Stimulated activated CD4-positive, alpha-beta T cell treated with anti-CD3 and anti-CD28 coated beads, Interleukin-2, amount 100 ng/mL, for 48 hours (primary cell): Measurements from ENCODE around the gene C1QC.

Experiments used
- DNase-seq, 2 donors: peaks; one replicate each; pipeline ENCODE4 v3.0.0-alpha.2; 2020

Gene C1QC

DNA sequence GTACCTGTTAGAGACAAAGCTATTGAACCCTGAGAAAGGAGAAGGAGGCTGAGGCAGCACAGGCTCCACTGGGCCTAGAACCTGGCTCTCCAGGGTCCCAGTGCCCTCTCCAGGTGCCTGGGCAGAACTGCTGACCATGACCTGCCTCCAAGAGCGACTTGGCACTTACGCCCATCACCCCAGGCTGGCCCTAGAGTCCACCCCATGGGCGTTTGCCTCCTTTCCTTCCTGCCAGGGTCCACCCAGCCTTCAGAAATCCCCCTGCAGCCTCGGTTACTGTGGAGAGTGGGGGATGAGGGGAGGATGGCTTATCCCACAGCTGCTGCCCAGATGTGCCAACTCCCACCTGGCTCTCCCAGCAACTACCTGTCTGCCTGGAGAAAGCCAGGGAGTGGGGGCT lies 21.7 kb upstream of the C1QC start:
- DNase-seq: no peak

DNA sequence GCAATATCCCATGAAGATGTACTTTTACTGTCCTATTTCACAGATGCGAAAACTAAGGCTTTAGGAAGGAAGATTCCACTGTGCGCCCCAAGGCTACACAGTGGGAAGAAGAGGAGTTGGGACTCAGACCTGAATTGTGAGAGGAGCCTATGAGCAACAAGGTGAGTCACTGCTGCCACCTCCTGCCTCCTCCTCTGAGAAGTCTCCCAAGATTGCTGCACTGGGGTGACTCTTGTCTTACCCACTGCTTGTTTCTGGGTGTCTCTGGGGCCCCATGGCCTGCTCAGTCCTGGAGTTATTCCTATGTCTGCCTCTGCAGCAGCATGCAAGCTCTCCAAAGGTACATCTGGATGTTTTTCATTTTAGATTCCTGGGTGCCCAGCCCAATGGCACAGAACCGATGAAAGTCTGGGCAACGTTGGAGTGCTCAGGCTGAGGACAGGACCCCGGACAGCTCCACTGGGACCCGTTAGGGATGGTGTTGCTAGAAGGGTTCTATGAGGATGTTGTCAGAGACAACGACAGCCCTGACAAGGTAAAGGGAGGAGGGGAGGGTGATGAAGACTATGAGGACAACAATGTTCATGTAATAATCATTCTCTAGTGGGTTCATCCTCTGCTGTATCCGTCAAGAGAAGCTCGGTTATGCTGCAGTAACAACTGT lies 18.0 kb upstream of the C1QC start:
- DNase-seq: no peak

GRCh38 chr1:22626237-22627157 lies 16.9 kb upstream of the C1QC start:
- DNase-seq: no peak

DNA sequence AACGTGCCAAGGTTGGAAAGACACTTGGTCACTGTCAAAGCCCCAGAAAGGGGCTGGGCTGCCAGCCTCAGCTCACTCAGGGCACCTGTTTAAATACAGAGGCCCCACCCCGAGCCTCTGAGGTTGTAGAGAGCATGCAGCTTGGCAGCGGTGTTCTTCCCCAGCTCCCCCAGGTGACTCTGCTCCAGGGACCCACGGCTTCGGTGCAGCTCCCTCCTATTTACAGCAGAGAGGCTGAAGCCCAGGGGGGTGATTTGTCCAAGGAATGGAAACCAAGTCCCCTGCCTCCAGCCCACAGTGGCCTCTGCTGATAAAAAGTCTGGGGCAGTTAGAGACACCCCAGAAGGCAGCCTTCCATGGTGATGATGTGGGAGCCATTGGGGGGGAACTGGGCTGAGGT lies 16.1 kb upstream of the C1QC start:
- no peak for DNase-seq

DNA sequence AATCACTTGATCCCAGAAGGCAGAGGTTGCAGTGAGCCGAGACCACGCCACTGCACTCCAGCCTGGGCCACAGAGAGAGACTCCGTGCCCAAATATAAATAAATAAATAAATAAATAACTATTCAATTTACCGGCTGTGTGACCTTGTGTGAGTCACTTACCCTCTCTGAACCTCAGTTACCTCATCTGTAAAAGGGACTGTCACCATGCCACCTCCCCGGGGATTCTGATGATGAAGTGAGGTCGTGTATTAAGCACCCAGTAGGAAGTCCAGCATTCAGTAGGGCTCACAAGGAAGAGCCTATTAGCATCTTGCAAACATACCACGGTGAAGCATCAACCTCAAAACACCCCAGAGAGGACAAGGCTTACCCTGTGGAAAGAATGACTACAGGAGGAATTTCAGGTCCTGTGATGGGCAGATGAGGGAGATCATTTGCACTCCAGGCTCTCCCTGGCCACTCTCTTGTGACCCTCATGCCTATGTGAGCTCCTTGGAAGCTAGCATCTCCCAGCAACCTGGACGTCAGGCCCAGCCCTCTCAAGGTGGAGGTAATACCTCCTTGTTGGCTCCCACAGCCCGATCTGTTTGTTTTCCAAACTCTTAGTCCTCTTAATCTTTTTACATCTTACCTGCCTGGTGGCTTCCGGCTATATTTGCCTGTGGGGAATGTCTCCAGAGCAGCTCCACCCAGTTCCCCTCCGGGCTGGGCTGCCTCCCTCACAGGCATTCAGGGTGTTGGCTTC lies 14.6 kb upstream of the C1QC start:
- DNase-seq: no peak

DNA sequence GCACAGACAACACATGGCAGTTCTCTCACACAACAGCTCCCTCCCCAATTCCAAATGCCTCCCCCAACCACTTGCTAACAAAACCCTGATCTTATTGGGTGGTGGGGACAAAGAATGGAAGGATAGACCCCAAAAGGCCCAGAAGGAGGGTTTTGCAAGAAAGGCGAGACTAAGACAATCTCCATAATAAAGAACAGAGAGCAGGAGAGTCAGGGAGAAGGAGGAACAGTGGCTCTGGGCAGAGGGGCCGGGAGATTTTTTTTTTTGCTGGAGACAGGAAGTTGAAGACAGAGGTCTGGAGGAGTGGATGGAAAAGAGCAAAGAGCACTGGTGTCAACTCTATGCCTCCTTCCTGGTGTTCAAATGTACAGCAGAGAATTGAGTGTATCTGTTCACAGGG lies 13.5 kb upstream of the C1QC start:
- DNase-seq: no peak

GRCh38 chr1:22633697-22634463 lies 9.6 kb upstream of the C1QC start:
- DNase-seq: no peak

- no peak for DNase-seq
These were observed 8.0 kb upstream of the C1QC start for GRCh38 chr1:22635436-22635835.

GRCh38 chr1:22636353-22636752 lies 7.1 kb upstream of the C1QC start, which contains the start of gene C1QA:
Gene C1QA (plus strand): TSS chr1:22636628. CDS start chr1:22637617, 989 bp downstream.
- no peak for DNase-seq

GRCh38 chr1:22636927-22637326 lies 6.5 kb upstream of the C1QC start:
- no peak for DNase-seq

DNA sequence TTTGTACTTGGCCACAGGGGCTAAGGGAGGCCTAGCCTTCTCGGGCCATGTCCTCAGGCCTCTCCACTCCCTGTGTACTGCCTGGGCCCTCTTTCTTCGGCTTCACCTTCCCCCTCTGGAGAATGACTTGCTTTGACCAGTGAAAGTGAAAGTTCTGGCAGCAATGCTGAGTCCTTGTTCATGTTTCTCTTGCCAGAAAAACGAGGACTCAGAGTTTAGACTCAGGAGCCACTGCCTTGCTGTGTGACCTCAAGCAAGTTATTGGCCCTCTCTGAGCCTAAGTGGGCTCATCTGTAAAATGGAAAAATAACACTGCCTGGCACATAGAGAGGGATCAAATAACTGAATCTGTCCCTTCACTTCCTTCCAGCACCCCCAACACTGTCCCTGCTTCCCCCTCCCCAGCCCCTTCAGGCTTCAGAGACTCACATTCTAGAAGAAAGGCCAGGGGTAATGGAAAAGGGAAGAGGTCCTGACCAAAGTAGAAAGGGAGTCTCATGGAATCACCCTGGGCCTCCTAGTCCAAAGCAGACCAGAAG lies 5.5 kb upstream of the C1QC start:
- no peak for DNase-seq

- DNase-seq: no peak
These were observed 4.8 kb upstream of the C1QC start for GRCh38 chr1:22638476-22639234.

DNA sequence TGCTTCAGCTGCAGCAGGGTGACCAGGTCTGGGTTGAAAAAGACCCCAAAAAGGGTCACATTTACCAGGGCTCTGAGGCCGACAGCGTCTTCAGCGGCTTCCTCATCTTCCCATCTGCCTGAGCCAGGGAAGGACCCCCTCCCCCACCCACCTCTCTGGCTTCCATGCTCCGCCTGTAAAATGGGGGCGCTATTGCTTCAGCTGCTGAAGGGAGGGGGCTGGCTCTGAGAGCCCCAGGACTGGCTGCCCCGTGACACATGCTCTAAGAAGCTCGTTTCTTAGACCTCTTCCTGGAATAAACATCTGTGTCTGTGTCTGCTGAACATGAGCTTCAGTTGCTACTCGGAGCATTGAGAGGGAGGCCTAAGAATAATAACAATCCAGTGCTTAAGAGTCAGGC lies 4.1 kb upstream of the C1QC start:
- no peak for DNase-seq

- no peak for DNase-seq
These were observed 2.2 kb upstream of the C1QC start for GRCh38 chr1:22641247-22641646.

- DNase-seq: peak; percentile 70 to 72
These were observed 1.4 kb upstream of the C1QC start for GRCh38 chr1:22641906-22642636.

- DNase-seq: no peak
These were observed 495 bp downstream of the C1QC start for GRCh38 chr1:22643928-22644327.

- no peak for DNase-seq
These were observed 2.5 kb downstream of the C1QC start for GRCh38 chr1:22645931-22646330.

DNA sequence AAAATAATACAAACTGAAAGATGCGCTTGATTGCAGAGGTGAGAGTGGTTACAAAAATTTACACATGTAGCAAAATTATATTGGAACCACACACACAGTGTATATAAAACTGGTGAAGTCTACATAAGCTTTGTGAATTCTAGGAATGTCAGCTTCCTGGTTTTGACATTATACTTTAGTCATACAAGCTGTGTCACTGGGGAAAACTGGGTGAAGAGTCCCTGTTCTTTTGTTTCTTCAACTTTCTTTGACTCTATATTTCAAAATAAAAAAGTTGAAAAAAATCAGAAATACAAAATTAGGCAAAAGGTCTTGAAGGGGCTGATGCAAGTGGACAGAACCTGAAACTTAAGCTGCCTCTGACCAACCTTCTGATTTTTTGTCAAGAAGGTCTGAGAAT lies 3.0 kb downstream of the C1QC start:
- no peak for DNase-seq

DNA sequence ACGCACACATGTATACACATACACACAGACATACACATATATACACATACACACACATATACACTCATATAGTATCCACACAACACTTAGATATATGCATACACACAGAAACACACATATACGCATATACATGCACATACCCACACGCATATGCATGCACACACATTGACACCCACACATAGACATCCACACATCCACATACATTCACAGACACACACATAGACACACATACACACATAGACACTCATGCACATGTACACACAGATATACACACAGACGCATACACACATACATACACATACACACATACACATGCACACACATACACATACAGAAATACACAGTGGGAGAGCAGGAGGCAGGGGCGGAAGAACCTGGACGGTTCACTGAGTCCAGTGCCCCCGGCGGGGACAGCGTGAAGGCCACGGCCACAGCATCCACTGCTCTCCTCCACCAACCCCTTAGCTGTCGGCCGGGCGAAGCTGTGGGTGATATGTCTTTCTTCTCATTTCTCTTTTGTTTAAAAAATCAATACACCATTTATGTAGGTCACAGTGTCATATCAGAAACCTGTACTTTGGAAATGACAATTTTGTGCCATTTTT lies 6.8 kb downstream of the C1QC start:
- DNase-seq: no peak
